Trophoblast cell (in vitro differentiated cells and primary cell): Measurements from ENCODE around the gene ABHD14A.

Source experiments
- DNase-seq, 2 donors: peaks; one replicate each; pipeline ENCODE4 v3.0.0-alpha.2; 2016
- H2AFZ ChIP-seq: 2 replicates; pipeline ENCODE4 v1.6.1; 2013; ENCODE audit warnings: low read length, moderate library complexity, mild to moderate bottlenecking; ENCODE audit not compliant: insufficient read depth, poor library complexity
- H2AK5ac ChIP-seq: 2 replicates; pipeline ENCODE4 v1.6.1; 2013; ENCODE audit warnings: mild to moderate bottlenecking, low read length
- H2BK120ac ChIP-seq: 2 replicates; pipeline ENCODE4 v1.6.1; 2013; ENCODE audit warnings: low read length, mild to moderate bottlenecking, moderate library complexity; ENCODE audit not compliant: insufficient read depth, poor library complexity
- H2BK12ac ChIP-seq: 2 replicates; pipeline ENCODE4 v1.6.1; 2013; ENCODE audit warnings: mild to moderate bottlenecking, low read length, moderate library complexity
- H2BK5ac ChIP-seq: 2 replicates; pipeline ENCODE4 v1.6.1; 2013; ENCODE audit warnings: low read length, low read depth, moderate library complexity, mild to moderate bottlenecking; ENCODE audit not compliant: poor library complexity
- H3K14ac ChIP-seq: 2 replicates; pipeline ENCODE4 v1.6.1; 2013; ENCODE audit warnings: mild to moderate bottlenecking, low read length
- H3K18ac ChIP-seq: 2 replicates; pipeline ENCODE4 v1.6.1; 2013; ENCODE audit warnings: mild to moderate bottlenecking, low read length
- H3K23ac ChIP-seq: 2 replicates; pipeline ENCODE4 v1.6.1; 2013; ENCODE audit warnings: low read length
- H3K27ac ChIP-seq: 2 replicates; pipeline ENCODE4 v1.5.1; 2013; ENCODE audit warnings: low read depth, mild to moderate bottlenecking, inconsistent platforms, low read length, moderate library complexity
- H3K27me3 ChIP-seq: 2 replicates; pipeline ENCODE4 v1.6.1; 2013; ENCODE audit warnings: inconsistent platforms, mild to moderate bottlenecking, low read length, moderate library complexity; ENCODE audit not compliant: insufficient read depth
- H3K36me3 ChIP-seq, 2 experiments: 1 replicate in 1 of 2; 2 replicates in 1 of 2; pipeline ENCODE4 v1.6.1; 2013; ENCODE audit warnings: low read length in 2 of 2, mild to moderate bottlenecking in 2 of 2, moderate library complexity in 1 of 2; ENCODE audit not compliant: insufficient read depth in 2 of 2, control insufficient read depth in 1 of 2
- H3K4ac ChIP-seq: 2 replicates; pipeline ENCODE4 v1.6.1; 2013; ENCODE audit warnings: low read depth, mild to moderate bottlenecking, low read length, moderate library complexity
- H3K4me1 ChIP-seq, 2 experiments: 1 replicate in 1 of 2; 2 replicates in 1 of 2; pipeline ENCODE4 v1.6.1; 2013; ENCODE audit warnings: low read length in 2 of 2, mild to moderate bottlenecking in 2 of 2, moderate library complexity in 1 of 2; ENCODE audit not compliant: insufficient read depth in 2 of 2, control insufficient read depth in 1 of 2
- H3K4me2 ChIP-seq: 2 replicates; pipeline ENCODE4 v1.6.1; 2013; ENCODE audit warnings: inconsistent platforms, mild to moderate bottlenecking, low read length, moderate library complexity
- H3K4me3 ChIP-seq: 2 replicates; pipeline ENCODE4 v1.5.1; 2013; ENCODE audit warnings: mild to moderate bottlenecking, low read depth, low read length, inconsistent platforms
- H3K79me1 ChIP-seq: one replicate; pipeline ENCODE4 v1.6.1; 2013; ENCODE audit warnings: low read length
- H3K79me2 ChIP-seq: 2 replicates; pipeline ENCODE4 v1.6.1; 2013; ENCODE audit warnings: low read length, mild to moderate bottlenecking; ENCODE audit not compliant: control insufficient read depth, insufficient read depth, poor library complexity
- H3K9ac ChIP-seq: 2 replicates; pipeline ENCODE4 v1.6.1; 2013; ENCODE audit warnings: mild to moderate bottlenecking, low read length
- H3K9me3 ChIP-seq: 2 replicates; pipeline ENCODE4 v1.6.1; 2013; ENCODE audit warnings: low read depth, mild to moderate bottlenecking, control low read depth, inconsistent platforms, low read length; ENCODE audit not compliant: insufficient read depth
- H4K12ac ChIP-seq: 2 replicates; pipeline ENCODE4 v1.6.1; 2013; ENCODE audit warnings: low read depth, mild to moderate bottlenecking, low read length, moderate library complexity
- H4K8ac ChIP-seq: 2 replicates; pipeline ENCODE4 v1.6.1; 2013; ENCODE audit warnings: low read depth, mild to moderate bottlenecking, low read length, moderate library complexity
- H4K91ac ChIP-seq: one replicate; pipeline ENCODE4 v1.6.1; 2013; ENCODE audit warnings: low read depth, mild to moderate bottlenecking, low read length, moderate library complexity
- WGBS: extraction: QIAGEN DNeasy Blood & Tissue Kit; methylation state at CpG from one replicate; pipeline ENCODE4 v1.1.7; 2013; ENCODE audit warnings: missing lambda C conversion rate; ENCODE audit not compliant: insufficient read length, insufficient coverage; ENCODE audit errors: extremely low coverage; 5-methylcytosine and 5-hydroxymethylcytosine counted together

Gene ABHD14A

GRCh38 chr3:51971350-51971749 lies 3.5 kb upstream of the ABHD14A start:
- WGBS, result no CpG with 5 or more reads among the region's 11 CpGs
- Histone ChIP-seq H3K36me3 (no peaks in the 10 kb centered on the region), H3K79me1 (peaks cover 27% of the 10 kb centered on the region), H2AK5ac (no peak overlapping the region), H4K91ac (no peak overlapping the region), H2BK5ac (no peak overlapping the region), H3K27me3 (no peaks in the 10 kb centered on the region), H3K4me2 (no peak overlapping the region), H3K23ac (no peak overlapping the region), H3K27ac (no peak overlapping the region), H3K9me3 (no peaks in the 10 kb centered on the region), H3K79me2 (peaks cover 14% of the 10 kb centered on the region), H3K4me1 (peaks cover 28 to 36% of the 10 kb centered on the region in 2 experiments), H3K18ac (no peak overlapping the region), H3K9ac (no peak overlapping the region), H2BK120ac (no peak overlapping the region), H3K14ac (no peak overlapping the region), H4K8ac (no peak overlapping the region), H2AFZ (no peak overlapping the region), H4K12ac (no peak overlapping the region), H3K4me3 (no peak overlapping the region), H2BK12ac (no peak overlapping the region), H3K4ac (no peak overlapping the region)
- DNase-seq, result no peak

GRCh38 chr3:51974277-51974962 lies 444 bp upstream of the ABHD14A start:
- Histone ChIP-seq H2AFZ (peak overlapping the region; percentile 59), H2BK120ac (peak overlapping the region; percentile 70), H3K4me3 (peak overlapping the region; percentile 67), H4K91ac (peak overlapping the region; percentile 26), H3K27ac (no peak overlapping the region), H3K27me3 (no peaks in the 10 kb centered on the region), H3K14ac (peak overlapping the region; percentile 54), H3K9me3 (no peaks in the 10 kb centered on the region), H2BK5ac (no peak overlapping the region), H3K36me3 (no peaks in the 10 kb centered on the region), H3K18ac (peak overlapping the region; percentile 20), H3K79me1 (peaks cover 13% of the 10 kb centered on the region), H4K12ac (peak overlapping the region; percentile 62), H2BK12ac (peak overlapping the region; percentile 9), H4K8ac (peak overlapping the region; percentile 51), H3K79me2 (peaks cover 4% of the 10 kb centered on the region), H3K9ac (peak overlapping the region; percentile 24), H2AK5ac (peak overlapping the region; percentile 10), H3K4me2 (peak overlapping the region; percentile 79), H3K4me1 (peaks cover 15 to 19% of the 10 kb centered on the region in 2 experiments), H3K4ac (no peak overlapping the region), H3K23ac (no peak overlapping the region)
- no CpG with 5 or more reads among the region's 30 CpGs for WGBS
- DNase-seq, result no peak

- Histone ChIP-seq H2BK120ac (no peak overlapping the region), H2BK5ac (no peak overlapping the region), H3K27me3 (no peaks in the 10 kb centered on the region), H3K4me1 (peaks cover 15 to 19% of the 10 kb centered on the region in 2 experiments), H4K8ac (no peak overlapping the region), H3K79me1 (peaks cover 13% of the 10 kb centered on the region), H3K14ac (no peak overlapping the region), H4K12ac (no peak overlapping the region), H3K4me3 (no peak overlapping the region), H3K9me3 (peaks cover 3% of the 10 kb centered on the region), H3K4me2 (peak overlapping the region; percentile 79), H2BK12ac (no peak overlapping the region), H4K91ac (no peak overlapping the region), H3K27ac (no peak overlapping the region), H3K79me2 (peaks cover 4% of the 10 kb centered on the region), H3K18ac (no peak overlapping the region), H3K9ac (no peak overlapping the region), H3K36me3 (no peaks in the 10 kb centered on the region), H2AK5ac (no peak overlapping the region), H3K4ac (no peak overlapping the region), H2AFZ (no peak overlapping the region), H3K23ac (no peak overlapping the region)
- no CpG with 5 or more reads among the region's 46 CpGs for WGBS
- DNase-seq, result peak in 1 of 2 donors; percentile 58
Observed at GRCh38 chr3:51975852-51976549, 1.1 kb downstream of the ABHD14A start.

GRCh38 chr3:51977446-51978142 lies 2.7 kb downstream of the ABHD14A start:
- WGBS, result no CpG with 5 or more reads among the region's 9 CpGs
- H2AK5ac ChIP-seq, result no peak overlapping the region
- no peak overlapping the region for H2BK120ac ChIP-seq

More at GRCh38 chr3:51977446-51978142, 2.7 kb downstream of the ABHD14A start:
- Histone ChIP-seq H3K4me3 (no peak overlapping the region), H2BK12ac (no peak overlapping the region), H3K79me1 (peaks cover 17% of the 10 kb centered on the region), H3K4me1 (peaks cover 18 to 22% of the 10 kb centered on the region in 2 experiments), H3K9me3 (peaks cover 3% of the 10 kb centered on the region), H3K36me3 (no peaks in the 10 kb centered on the region), H3K27ac (no peak overlapping the region), H3K79me2 (peaks cover 4% of the 10 kb centered on the region), H4K12ac (no peak overlapping the region), H2BK5ac (no peak overlapping the region), H3K27me3 (no peaks in the 10 kb centered on the region), H3K18ac (no peak overlapping the region), H4K91ac (no peak overlapping the region), H3K4me2 (no peak overlapping the region), H3K23ac (no peak overlapping the region), H4K8ac (no peak overlapping the region), H3K14ac (no peak overlapping the region), H2AFZ (no peak overlapping the region), H3K9ac (no peak overlapping the region), H3K4ac (no peak overlapping the region)
- DNase-seq, result no peak
